ENCODE data around the gene UBE4A. TPM values are rescaled to one million over a fixed set of nuclear protein-coding genes. Genes with fewer than 3 reads are reported as not detected.

The UBE4A gene
- total and polyA plus RNA-seq, 10 of the 15 experiments (the other 5 are each of a cell fraction or from before 2014, with no cell fraction given), result 6.2 to 39.6 (median 30.3) TPM

DNA sequence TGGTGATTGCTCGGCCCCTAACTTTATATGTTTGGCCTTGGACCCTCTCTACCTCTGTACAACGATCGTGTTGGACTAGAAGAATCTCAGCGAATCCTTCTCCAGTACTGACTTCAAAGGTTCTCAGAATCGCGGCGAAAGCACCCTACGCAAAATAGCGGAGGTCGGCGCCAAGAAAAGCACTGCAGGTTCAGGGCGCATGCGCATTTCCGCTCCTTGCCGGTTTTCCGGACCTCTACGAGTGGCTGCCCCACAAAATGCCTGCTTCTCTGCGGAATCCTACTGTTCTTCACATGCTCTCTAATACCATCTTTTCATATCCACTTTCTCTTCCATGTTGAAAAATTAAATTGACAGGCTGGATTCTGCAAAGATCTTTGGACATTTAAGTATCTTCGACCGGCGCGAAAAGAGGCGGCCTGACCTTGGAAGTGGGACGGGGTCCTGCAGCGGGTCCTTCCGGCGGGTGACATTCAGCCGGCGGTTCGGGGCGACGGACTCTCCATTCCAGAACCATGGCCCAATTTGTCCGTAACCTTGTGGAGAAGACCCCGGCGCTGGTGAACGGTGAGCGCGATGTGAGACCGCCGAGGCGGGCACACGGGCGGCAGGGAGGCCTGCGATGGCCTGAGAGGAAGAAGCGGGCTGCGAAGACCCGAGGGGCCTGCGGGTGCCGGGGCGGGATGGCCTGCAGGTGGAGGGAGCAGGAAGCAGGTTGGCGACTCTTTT, 41.9 kb downstream of the UBE4A start, which contains the start of gene ATP5MG (continued):
- TF ChIP-seq ZNF592 (IDR thresholded peaks at IDR 0.05), result peak; percentile 77; the same call in 1 of the 2 replicates
- 0 out of 2 replicates have a peak, but pooled peaks have one; percentile 61 for TF ChIP-seq BCLAF1 (IDR thresholded peaks at IDR 0.05)
- no peak for TF ChIP-seq SMAD1 (IDR thresholded peaks at IDR 0.05; ENCODE audit: low read depth, partially characterized antibody)
- TF ChIP-seq NRF1 (conservative IDR thresholded peaks at IDR 0.05; ENCODE audit: low read depth, low read length), result peak; percentile 58
- no peak for TF ChIP-seq RCOR1 (conservative IDR thresholded peaks at IDR 0.05; ENCODE audit: low read depth, low read length)
- peak; percentile 25; the same call in 1 of the 2 replicates for TF ChIP-seq ZNF687 (IDR thresholded peaks at IDR 0.05)
- TF ChIP-seq KDM1A (IDR thresholded peaks at IDR 0.05; ENCODE audit: borderline replicate concordance), result no peak
- TF ChIP-seq ZBTB40 (IDR thresholded peaks at IDR 0.05; ENCODE audit: borderline replicate concordance), result peak; percentile 73; the same call in 1 of the 2 replicates
- TF ChIP-seq TCF3 (IDR thresholded peaks at IDR 0.05; ENCODE audit: borderline replicate concordance, insufficient read depth, low read depth, low read length), result no peak
- no peak for TF ChIP-seq EGR1 (IDR thresholded peaks at IDR 0.05; ENCODE audit: borderline replicate concordance in 1 of 2, low read depth in 2 of 2, low read length in 2 of 2)
- TF ChIP-seq ZNF24 (IDR thresholded peaks at IDR 0.05), result peak; percentile 87
- TF ChIP-seq GABPA (IDR thresholded peaks at IDR 0.05; ENCODE audit: low read depth), result peak; percentile 68; the same call in 1 of the 2 replicates
- no peak for TF ChIP-seq SP1 (IDR thresholded peaks at IDR 0.05; ENCODE audit: low read depth, low read length)
